HG03060 (cell line): ENCODE measurements around the gene PTPRU.

Source experiments
- ATAC-seq: cut with Tn5 transposase; IDR thresholded peaks from one replicate; pipeline ENCODE4 v1.9.1; 2021; ENCODE audit warnings: low read depth, moderate number of reproducible peaks; ENCODE audit not compliant: unreplicated experiment

PTPRU gene

GRCh38 chr1:29243023-29243870, 6.9 kb downstream of the PTPRU start:
- no peak for ATAC-seq

GRCh38 chr1:29243871-29244200, 7.5 kb downstream of the PTPRU start:
- ATAC-seq, result no peak

GRCh38 chr1:29245261-29245660, 8.9 kb downstream of the PTPRU start:
- no peak for ATAC-seq

- ATAC-seq, result no peak
Observed at GRCh38 chr1:29245876-29246275, 9.6 kb downstream of the PTPRU start.

GRCh38 chr1:29247044-29247443, 10.7 kb downstream of the PTPRU start:
- ATAC-seq, result no peak

GRCh38 chr1:29247571-29248273, 11.4 kb downstream of the PTPRU start:
- ATAC-seq, result no peak

- no peak for ATAC-seq
Observed at GRCh38 chr1:29248409-29248808, 12.1 kb downstream of the PTPRU start.

- no peak for ATAC-seq
Observed at GRCh38 chr1:29249170-29249691, 12.9 kb downstream of the PTPRU start.

GRCh38 chr1:29249951-29250581, 13.7 kb downstream of the PTPRU start:
- no peak for ATAC-seq

GRCh38 chr1:29251164-29252124, 15.1 kb downstream of the PTPRU start:
- ATAC-seq, result no peak

GRCh38 chr1:29253180-29253579, 16.9 kb downstream of the PTPRU start:
- no peak for ATAC-seq

GRCh38 chr1:29254346-29254745, 18.0 kb downstream of the PTPRU start:
- ATAC-seq, result no peak

- no peak for ATAC-seq
Observed at GRCh38 chr1:29255134-29255666, 18.9 kb downstream of the PTPRU start.

GRCh38 chr1:29256394-29256793, 20.1 kb downstream of the PTPRU start:
- no peak for ATAC-seq

GRCh38 chr1:29256979-29257804, 20.9 kb downstream of the PTPRU start:
- ATAC-seq, result no peak

- no peak for ATAC-seq
Observed at GRCh38 chr1:29258189-29258975, 22.1 kb downstream of the PTPRU start.

- no peak for ATAC-seq
Observed at GRCh38 chr1:29258976-29259801, 22.9 kb downstream of the PTPRU start.
